Choroid plexus epithelial cell (primary cell): ENCODE measurements around the gene RBM33.

Source experiments
- DNase-seq: peaks from one replicate; pipeline ENCODE4 v3.0.0-alpha.2; 2010; ENCODE audit warnings: low read depth
- H3K4me3 ChIP-seq: 2 replicates; pipeline ENCODE4 v1.5.1; 2011; ENCODE audit warnings: low read depth, mild to moderate bottlenecking, control low read depth, low read length, moderate library complexity
- CTCF ChIP-seq: conservative IDR thresholded peaks from 2 replicates; pipeline ENCODE4 v1.5.1; 2011; ENCODE audit warnings: low read depth, mild to moderate bottlenecking, control low read depth, inconsistent platforms, low read length, moderate library complexity

Gene RBM33

GRCh38 chr7:155800741-155801267, 156.3 kb downstream of the RBM33 start:
- no peak overlapping the region for H3K4me3 ChIP-seq
- DNase-seq = no peak
- no peak for TF ChIP-seq CTCF

GRCh38 chr7:155802291-155802690, 157.8 kb downstream of the RBM33 start:
- H3K4me3 ChIP-seq = no peak overlapping the region
- no peak for DNase-seq
- no peak for TF ChIP-seq CTCF

GRCh38 chr7:155802906-155803417, 158.5 kb downstream of the RBM33 start:
- DNase-seq = no peak
- TF ChIP-seq CTCF = no peak
- no peak overlapping the region for H3K4me3 ChIP-seq

- H3K4me3 ChIP-seq = peak overlapping the region; percentile 29
- DNase-seq = no peak
- TF ChIP-seq CTCF = no peak
These were observed 159.2 kb downstream of the RBM33 start for GRCh38 chr7:155803418-155804376.

- TF ChIP-seq CTCF = no peak
- H3K4me3 ChIP-seq = no peak overlapping the region
- no peak for DNase-seq
These were observed 160.0 kb downstream of the RBM33 start for GRCh38 chr7:155804431-155804831.

- DNase-seq = peak; percentile 80
These were observed 160.7 kb downstream of the RBM33 start for GRCh38 chr7:155804897-155805825.

More at GRCh38 chr7:155804897-155805825, 160.7 kb downstream of the RBM33 start:
- TF ChIP-seq CTCF = peak; percentile 58
- peak overlapping the region; percentile 50 for H3K4me3 ChIP-seq
